HG03039 (cell line): ENCODE data around the gene CDC37L1.

Experiments
- ATAC-seq: cut with Tn5 transposase; IDR thresholded peaks from one replicate; pipeline ENCODE4 v1.9.1; 2021; ENCODE audit warnings: mild to moderate bottlenecking, moderate library complexity; ENCODE audit not compliant: unreplicated experiment

CDC37L1 gene

GRCh38 chr9:4667681-4668080 lies 11.7 kb upstream of the CDC37L1 start:
- ATAC-seq, result no peak

- ATAC-seq, result no peak
These were observed 10.8 kb upstream of the CDC37L1 start for GRCh38 chr9:4668604-4669003.

- no peak for ATAC-seq
These were observed 9.5 kb upstream of the CDC37L1 start for GRCh38 chr9:4669890-4670289.

GRCh38 chr9:4670591-4670990 lies 8.8 kb upstream of the CDC37L1 start:
- ATAC-seq, result no peak

GRCh38 chr9:4671737-4672136 lies 7.6 kb upstream of the CDC37L1 start:
- ATAC-seq, result no peak

- no peak for ATAC-seq
These were observed 4.6 kb upstream of the CDC37L1 start for GRCh38 chr9:4674783-4675182.

- no peak for ATAC-seq
These were observed 2.0 kb upstream of the CDC37L1 start for GRCh38 chr9:4677392-4677791.

GRCh38 chr9:4678679-4679267 lies 596 bp upstream of the CDC37L1 start:
- no peak for ATAC-seq

- ATAC-seq, result no peak
These were observed 780 bp downstream of the CDC37L1 start for GRCh38 chr9:4680173-4680525.

GRCh38 chr9:4680750-4681149 lies 1.4 kb downstream of the CDC37L1 start:
- no peak for ATAC-seq

- no peak for ATAC-seq
These were observed 5.5 kb downstream of the CDC37L1 start for GRCh38 chr9:4684820-4685219.

- ATAC-seq, result no peak
These were observed 6.7 kb downstream of the CDC37L1 start for GRCh38 chr9:4686112-4686511.

- ATAC-seq, result no peak
These were observed 7.2 kb downstream of the CDC37L1 start for GRCh38 chr9:4686584-4686983.

- no peak for ATAC-seq
These were observed 9.7 kb downstream of the CDC37L1 start for GRCh38 chr9:4689021-4689420.

GRCh38 chr9:4689687-4690104 lies 10.3 kb downstream of the CDC37L1 start:
- ATAC-seq, result peak; percentile 51

- ATAC-seq, result peak; percentile 48
These were observed 10.8 kb downstream of the CDC37L1 start for GRCh38 chr9:4690144-4690543.

- ATAC-seq, result no peak
These were observed 12.4 kb downstream of the CDC37L1 start for GRCh38 chr9:4691795-4692194.

GRCh38 chr9:4700091-4700490 lies 20.7 kb downstream of the CDC37L1 start:
- no peak for ATAC-seq

GRCh38 chr9:4700932-4701331 lies 21.6 kb downstream of the CDC37L1 start:
- no peak for ATAC-seq

- no peak for ATAC-seq
These were observed 22.2 kb downstream of the CDC37L1 start for GRCh38 chr9:4701526-4701925.

- ATAC-seq, result no peak
These were observed 24.8 kb downstream of the CDC37L1 start for GRCh38 chr9:4704129-4704528.

GRCh38 chr9:4706021-4706420 lies 26.7 kb downstream of the CDC37L1 start:
- ATAC-seq, result no peak

- ATAC-seq, result no peak
These were observed 27.7 kb downstream of the CDC37L1 start for GRCh38 chr9:4706971-4707622.
